Hepatocyte (in vitro differentiated cells): ENCODE data around the gene GPC3. TPM values are rescaled to one million over a fixed set of nuclear protein-coding genes. Genes with fewer than 3 reads are reported as not detected.

Experiments used
- DNase-seq: peaks from one replicate; pipeline ENCODE4 v3.0.0-alpha.2; 2016; ENCODE audit warnings: low spot score
- H2AFZ ChIP-seq: fragments of 200-600 bp; sonication (generic); 2 replicates; pipeline ENCODE4 v1.6.0; 2016; ENCODE audit warnings: antibody characterized with exemption, mild to moderate bottlenecking
- H3K27ac ChIP-seq: fragments of 200-600 bp; sonication (generic); 2 replicates; pipeline ENCODE4 v1.5.1; 2016; ENCODE audit warnings: mild to moderate bottlenecking
- H3K27me3 ChIP-seq: fragments of 200-600 bp; sonication (generic); 2 replicates; pipeline ENCODE4 v1.6.1; 2016
- H3K36me3 ChIP-seq: fragments of 200-600 bp; sonication (generic); replicated peaks from 2 replicates; pipeline ENCODE4 v1.5.1; 2016; ENCODE audit warnings: low read depth; ENCODE audit not compliant: insufficient read depth
- H3K4me1 ChIP-seq: fragments of 200-600 bp; sonication (generic); 2 replicates; pipeline ENCODE4 v1.5.1; 2016; ENCODE audit warnings: mild to moderate bottlenecking, moderate library complexity; ENCODE audit not compliant: insufficient read depth
- H3K4me2 ChIP-seq: fragments of 200-600 bp; sonication (generic); 2 replicates; pipeline ENCODE4 v1.6.0; 2016
- H3K4me3 ChIP-seq: fragments of 200-600 bp; sonication (generic); 2 replicates; pipeline ENCODE4 v1.5.1; 2016; ENCODE audit warnings: mild to moderate bottlenecking
- H3K79me2 ChIP-seq: fragments of 200-600 bp; sonication (generic); 2 replicates; pipeline ENCODE4 v1.6.0; 2017; ENCODE audit warnings: mild to moderate bottlenecking
- H3K9me2 ChIP-seq: fragments of 200-600 bp; sonication (generic); replicated peaks from 2 replicates; pipeline ENCODE4 v1.6.0; 2017; ENCODE audit warnings: mild to moderate bottlenecking; ENCODE audit not compliant: insufficient read depth
- H3K9me3 ChIP-seq: fragments of 200-600 bp; sonication (generic); 2 replicates; pipeline ENCODE4 v1.5.1; 2016; ENCODE audit warnings: low read depth, mild to moderate bottlenecking
- H4K20me1 ChIP-seq: fragments of 200-600 bp; sonication (generic); 2 replicates; pipeline ENCODE4 v1.6.0; 2016; ENCODE audit warnings: mild to moderate bottlenecking; ENCODE audit not compliant: insufficient read depth, poor library complexity, severe bottlenecking
- CTCF ChIP-seq: fragments of 200-600 bp; sonication (generic); IDR thresholded peaks from 2 replicates; pipeline ENCODE4 v1.5.1; 2016; ENCODE audit warnings: antibody characterized with exemption, mild to moderate bottlenecking; ENCODE audit not compliant: poor library complexity
- EZH2 ChIP-seq: fragments of 200-600 bp; sonication (generic); IDR thresholded peaks from 2 replicates; pipeline ENCODE4 v1.6.1; 2016; ENCODE audit warnings: antibody characterized with exemption, mild to moderate bottlenecking, borderline replicate concordance
- EZH2phosphoT487 ChIP-seq: fragments of 200-600 bp; sonication (generic); IDR thresholded peaks from one replicate; pipeline ENCODE4 v1.6.1; 2018; ENCODE audit warnings: antibody characterized with exemption, mild to moderate bottlenecking, low read depth, moderate library complexity; ENCODE audit not compliant: unreplicated experiment, severe bottlenecking
- WGBS: methylation state at CpG from one replicate; pipeline ENCODE4 v1.1.6; 2016; ENCODE audit warnings: low lambda C conversion rate; ENCODE audit errors: missing lambda C conversion rate; 5-methylcytosine and 5-hydroxymethylcytosine counted together
- polyA plus RNA-seq: library from polyadenylated mRNA; unstranded; fragments of >200 nt; fragmentation: Nextera tagmentation; extraction: Ambion mirVana; gene quantifications from 2 replicates; pipeline ENCODE4 v1.2.1, GENCODE V29; 2016
- total RNA-seq: library from RNA; depleted of rRNA; stranded (reverse); fragments of >200 nt; gene quantifications from 2 replicates; pipeline ENCODE4 v1.2.3, GENCODE V29; 2014

GPC3 gene
- total and polyA plus RNA-seq, 2 experiments from 2014 or later, result 789 to 860 TPM

GRCh38 chrX:133549295-133549933 is 436.0 kb downstream of the GPC3 start:
- TF ChIP-seq EZH2 (no peak), CTCF (no peak), EZH2phosphoT487 (no peak)
- no peak for DNase-seq
- H2AFZ ChIP-seq, result no peak overlapping the region
- no peaks in the 10 kb centered on the region for H3K9me2 ChIP-seq
- H3K27ac ChIP-seq, result no peak overlapping the region
- no peaks in the 10 kb centered on the region for H3K79me2 ChIP-seq
- H3K27me3 ChIP-seq, result no peaks in the 10 kb centered on the region
- no peaks in the 10 kb centered on the region for H4K20me1 ChIP-seq
- no peaks in the 10 kb centered on the region for H3K4me1 ChIP-seq
- H3K36me3 ChIP-seq, result no peaks in the 10 kb centered on the region
- no peaks in the 10 kb centered on the region for H3K9me3 ChIP-seq
- H3K4me2 ChIP-seq, result no peak overlapping the region
- no peak overlapping the region for H3K4me3 ChIP-seq

- H3K4me1 ChIP-seq, result no peaks in the 10 kb centered on the region
- no peak overlapping the region for H3K27ac ChIP-seq
- TF ChIP-seq CTCF, result no peak
- no peak for TF ChIP-seq EZH2phosphoT487
- no peak for TF ChIP-seq EZH2
- no peaks in the 10 kb centered on the region for H3K79me2 ChIP-seq
- H3K36me3 ChIP-seq, result no peaks in the 10 kb centered on the region
- no peaks in the 10 kb centered on the region for H3K9me2 ChIP-seq
- no peaks in the 10 kb centered on the region for H3K27me3 ChIP-seq
- H4K20me1 ChIP-seq, result no peaks in the 10 kb centered on the region
- no peak overlapping the region for H3K4me3 ChIP-seq
- no peak for DNase-seq
- no peaks in the 10 kb centered on the region for H3K9me3 ChIP-seq
- H3K4me2 ChIP-seq, result no peak overlapping the region
- H2AFZ ChIP-seq, result no peak overlapping the region
Measured at GRCh38 chrX:133546441-133546840, 439.0 kb downstream of the GPC3 start.

GRCh38 chrX:133544778-133545177 is 440.6 kb downstream of the GPC3 start:
- Histone ChIP-seq H3K9me2 (no peaks in the 10 kb centered on the region), H3K79me2 (no peaks in the 10 kb centered on the region), H3K4me2 (no peak overlapping the region), H2AFZ (no peak overlapping the region), H3K4me1 (no peaks in the 10 kb centered on the region), H4K20me1 (no peaks in the 10 kb centered on the region), H3K4me3 (no peak overlapping the region), H3K9me3 (no peaks in the 10 kb centered on the region), H3K27ac (peak overlapping the region; percentile 72), H3K27me3 (no peaks in the 10 kb centered on the region), H3K36me3 (no peaks in the 10 kb centered on the region)
- TF ChIP-seq EZH2phosphoT487 (no peak), EZH2 (no peak)
- WGBS, result 91% methylated on average over 3 of the region's 3 CpGs
- no peak for DNase-seq

- Histone ChIP-seq H3K36me3 (no peaks in the 10 kb centered on the region), H3K4me2 (no peak overlapping the region), H3K4me3 (no peak overlapping the region), H3K27ac (peak overlapping the region; percentile 78), H3K9me2 (no peaks in the 10 kb centered on the region), H2AFZ (no peak overlapping the region), H4K20me1 (no peaks in the 10 kb centered on the region), H3K79me2 (no peaks in the 10 kb centered on the region), H3K27me3 (no peaks in the 10 kb centered on the region), H3K4me1 (no peaks in the 10 kb centered on the region), H3K9me3 (no peaks in the 10 kb centered on the region)
- peak; percentile 55 for DNase-seq
- 51% methylated on average over 3 of the region's 3 CpGs for WGBS
- TF ChIP-seq EZH2 (no peak), CTCF (no peak), EZH2phosphoT487 (no peak)
Measured at GRCh38 chrX:133544115-133544514, 441.3 kb downstream of the GPC3 start.
